Osteocyte (in vitro differentiated cells): ENCODE results near the gene FAM47E. TPM values are rescaled to one million over a fixed set of nuclear protein-coding genes. Genes with fewer than 3 reads are reported as not detected.

Experiments used
- DNase-seq: peaks from one replicate; pipeline ENCODE4 v3.0.0; 2021; ENCODE audit warnings: mixed read lengths; ENCODE audit not compliant: unreplicated experiment; ENCODE audit errors: extremely low spot score
- H3K27ac Mint-ChIP-seq: one replicate; pipeline ENCODE4 v1.8.0; 2021; ENCODE audit warnings: mild to moderate bottlenecking, mixed read lengths; ENCODE audit not compliant: unreplicated experiment
- H3K27me3 Mint-ChIP-seq: one replicate; pipeline ENCODE4 v1.8.0; 2021; ENCODE audit warnings: mixed read lengths; ENCODE audit not compliant: unreplicated experiment
- H3K36me3 Mint-ChIP-seq: one replicate; pipeline ENCODE4 v1.8.0; 2021; ENCODE audit warnings: mixed read lengths; ENCODE audit not compliant: unreplicated experiment
- H3K4me1 Mint-ChIP-seq: one replicate; pipeline ENCODE4 v1.8.0; 2021; ENCODE audit warnings: mixed read lengths; ENCODE audit not compliant: unreplicated experiment
- H3K4me3 Mint-ChIP-seq: one replicate; pipeline ENCODE4 v1.8.0; 2021; ENCODE audit warnings: mild to moderate bottlenecking, moderate library complexity, mixed read lengths; ENCODE audit not compliant: unreplicated experiment
- H3K9me3 Mint-ChIP-seq: one replicate; pipeline ENCODE4 v1.8.0; 2021; ENCODE audit warnings: mixed read lengths; ENCODE audit not compliant: unreplicated experiment
- CTCF ChIP-seq: fragments of 200-600 bp; sonication (generic); IDR thresholded peaks from 2 replicates; pipeline ENCODE4 v1.5.0; 2021; ENCODE audit warnings: antibody characterized with exemption, mild to moderate bottlenecking, moderate library complexity
- total RNA-seq: library from RNA; stranded (reverse); gene quantifications from 2 replicates; pipeline ENCODE4 v1.2.1, GENCODE V29; 2021

Gene FAM47E
- total RNA-seq, 1 donor from 2014 or later = 0.70 TPM

DNA sequence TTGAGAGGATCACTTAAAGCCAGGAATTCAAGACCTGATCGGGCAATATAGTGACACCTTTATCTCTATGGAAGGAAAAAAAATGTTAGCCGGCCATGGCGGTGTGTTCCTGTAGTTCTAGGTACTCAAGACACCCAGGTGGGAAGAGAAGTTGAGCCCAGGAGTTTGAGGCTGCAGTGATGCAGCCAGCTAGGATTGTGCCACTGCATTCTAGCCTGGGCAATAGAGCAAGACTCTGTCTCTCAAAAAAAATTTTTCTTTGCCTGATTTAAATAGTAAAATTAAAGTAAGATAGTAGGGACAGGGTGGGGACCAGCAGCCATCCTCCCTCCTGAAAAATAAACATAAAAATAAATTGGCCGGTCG is 16.9 kb upstream of the FAM47E start:
- H3K27ac Mint-ChIP-seq = peak overlapping the region; percentile 56

DNA sequence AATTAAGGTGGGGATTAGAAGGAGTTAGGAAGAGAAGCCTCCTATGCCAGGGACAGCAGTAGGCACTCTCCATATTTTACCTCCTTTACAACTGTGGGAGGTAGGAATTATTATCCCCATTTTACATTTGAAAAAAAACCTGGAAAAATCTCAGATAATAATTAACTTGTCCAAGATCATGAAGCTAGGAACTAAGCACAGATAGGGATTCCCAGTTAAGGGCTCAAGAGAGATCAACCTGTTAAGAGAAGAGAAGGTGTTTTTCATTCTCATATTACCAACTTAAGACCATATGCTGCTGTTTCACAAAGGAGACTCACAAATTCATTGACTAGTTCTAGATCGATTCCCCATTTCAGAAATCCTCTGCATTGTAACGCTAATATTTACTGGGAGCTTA is 16.1 kb upstream of the FAM47E start:
- TF ChIP-seq CTCF = no peak
- no peak overlapping the region for H3K4me3 Mint-ChIP-seq

More for the DNA sequence above, 16.9 kb upstream of the FAM47E start:
- Mint-ChIP-seq H3K27me3 (peaks cover 12% of the 10 kb centered on the region), H3K4me3 (peak overlapping the region; percentile 64), H3K9me3 (peaks cover 4% of the 10 kb centered on the region), H3K4me1 (peaks cover 19% of the 10 kb centered on the region), H3K36me3 (no peaks in the 10 kb centered on the region)
- TF ChIP-seq CTCF = no peak
- no peak for DNase-seq

DNA sequence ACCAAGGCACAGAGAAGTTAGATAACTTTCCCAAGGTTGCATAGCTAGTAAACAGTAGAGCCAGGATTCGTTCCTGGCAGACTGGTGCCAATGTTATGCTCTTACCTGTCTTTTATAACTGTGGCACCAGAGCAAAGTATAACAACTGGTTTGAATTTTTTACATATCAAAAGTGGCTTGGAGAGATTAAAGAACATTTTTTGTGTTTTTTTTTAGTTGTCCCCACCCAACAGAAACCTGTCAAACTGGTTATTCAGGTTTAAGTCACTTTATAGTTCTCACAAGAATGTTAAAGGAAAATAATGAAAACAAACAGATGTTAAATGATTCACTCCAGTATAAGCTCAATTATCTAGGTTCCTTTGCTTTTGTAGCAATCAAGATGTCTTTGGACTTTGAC is 15.6 kb upstream of the FAM47E start:
- no peak for DNase-seq
- peaks cover 19% of the 10 kb centered on the region for H3K4me1 Mint-ChIP-seq
- no peak for TF ChIP-seq CTCF
- peaks cover 3% of the 10 kb centered on the region for H3K36me3 Mint-ChIP-seq
- H3K27me3 Mint-ChIP-seq = peaks cover 24% of the 10 kb centered on the region
- no peak overlapping the region for H3K4me3 Mint-ChIP-seq
- H3K9me3 Mint-ChIP-seq = peaks cover 16% of the 10 kb centered on the region
- H3K27ac Mint-ChIP-seq = no peak overlapping the region

More for the DNA sequence above, 16.1 kb upstream of the FAM47E start:
- DNase-seq = no peak
- H3K36me3 Mint-ChIP-seq = peaks cover 3% of the 10 kb centered on the region
- peaks cover 19% of the 10 kb centered on the region for H3K27me3 Mint-ChIP-seq
- H3K27ac Mint-ChIP-seq = no peak overlapping the region
- H3K9me3 Mint-ChIP-seq = peaks cover 11% of the 10 kb centered on the region
- peaks cover 19% of the 10 kb centered on the region for H3K4me1 Mint-ChIP-seq

DNA sequence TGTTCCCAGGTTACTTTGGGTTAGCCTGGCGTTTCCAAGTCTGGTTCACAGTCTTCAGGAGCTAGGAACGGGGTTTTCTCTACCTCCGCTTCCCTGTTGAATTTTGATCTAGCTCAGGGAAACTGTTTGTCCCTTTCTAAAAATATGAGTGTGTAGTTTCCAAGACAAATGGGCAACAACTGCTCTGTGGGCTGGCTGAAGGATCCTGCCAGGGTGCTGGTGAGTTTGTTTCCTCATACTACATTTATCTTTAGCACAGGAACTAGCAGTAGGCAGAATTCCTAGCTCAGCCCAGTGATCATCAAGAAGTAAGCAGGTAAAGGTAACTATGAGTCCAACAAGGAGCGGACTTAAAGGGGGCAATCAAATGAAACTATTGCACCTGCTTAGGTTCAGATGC is 13.3 kb upstream of the FAM47E start:
- peaks cover 20% of the 10 kb centered on the region for H3K9me3 Mint-ChIP-seq
- H3K36me3 Mint-ChIP-seq = peaks cover 3% of the 10 kb centered on the region
- DNase-seq = no peak
- H3K27me3 Mint-ChIP-seq = peaks cover 42% of the 10 kb centered on the region
- no peak for TF ChIP-seq CTCF
- no peak overlapping the region for H3K27ac Mint-ChIP-seq
- H3K4me3 Mint-ChIP-seq = no peak overlapping the region
- H3K4me1 Mint-ChIP-seq = peaks cover 10% of the 10 kb centered on the region

DNA sequence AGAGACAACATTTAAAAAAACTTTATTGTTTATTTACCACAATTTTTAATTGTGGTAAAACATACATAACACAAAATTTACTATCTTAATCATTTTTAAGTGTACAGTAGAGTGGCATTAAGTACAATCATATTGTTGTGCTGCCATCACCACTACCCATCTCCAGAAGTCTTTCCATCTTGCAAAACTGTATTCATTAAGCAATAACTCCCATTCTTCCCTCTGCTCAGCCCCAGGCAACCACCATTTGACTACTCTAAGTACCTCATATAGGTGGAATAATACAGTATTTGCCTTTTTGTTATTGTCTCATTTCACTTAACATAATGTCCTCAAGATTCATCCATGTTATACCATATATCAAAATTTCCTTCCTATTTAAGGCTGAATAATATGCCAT is 12.8 kb upstream of the FAM47E start:
- DNase-seq = no peak
- no peak for TF ChIP-seq CTCF
- Mint-ChIP-seq H3K36me3 (peaks cover 3% of the 10 kb centered on the region), H3K4me1 (peaks cover 5% of the 10 kb centered on the region), H3K27ac (no peak overlapping the region), H3K4me3 (no peak overlapping the region), H3K27me3 (peaks cover 46% of the 10 kb centered on the region), H3K9me3 (peaks cover 20% of the 10 kb centered on the region)
